ENCODE results near the gene CHIT1. TPM values are rescaled to one million over a fixed set of nuclear protein-coding genes. Genes with fewer than 3 reads are reported as not detected.

Gene CHIT1
- total and polyA plus RNA-seq, 8 donors = 0.05 to 0.18 TPM; not detected in 6

- WGBS, 5 donors = 84 to 92% (median 90%) methylated on average over 7 to 9 of the region's 9 CpGs
- Histone ChIP-seq H3K27me3 (peaks cover 0 to 24% (median 0%) of the 10 kb centered on the region in 3 donors), H3K4me1 (peaks cover 0 to 18% (median 2%) of the 10 kb centered on the region in 4 donors), H3K36me3 (no peaks in the 10 kb centered on the region), H3K9me3 (no peaks in the 10 kb centered on the region), H3K27ac (no peak overlapping the region), H3K4me3 (no peak overlapping the region)
- TF ChIP-seq CTCF (IDR thresholded peaks at IDR 0.05) (no peak), POLR2A (IDR thresholded peaks at IDR 0.05) (no peak), EP300 (IDR thresholded peaks at IDR 0.05) (no peak), POLR2AphosphoS5 (IDR thresholded peaks at IDR 0.05) (no peak)
- DNase-seq = no peak
- intact Hi-C loops (cut with DNase I; ENCODE audit: low total_unique reads) = no loop called here
These were observed 53.0 kb downstream of the CHIT1 start for GRCh38 chr1:203176273-203177035.

GRCh38 chr1:203175827-203176241 is 53.6 kb downstream of the CHIT1 start:
- H3K36me3 ChIP-seq = no peaks in the 10 kb centered on the region
- no peak overlapping the region for H3K4me3 ChIP-seq
- H3K9me3 ChIP-seq = no peaks in the 10 kb centered on the region
- intact Hi-C loops (cut with DNase I; ENCODE audit: low total_unique reads) = no loop called here
- no peak for TF ChIP-seq POLR2A (IDR thresholded peaks at IDR 0.05)
- no peak for TF ChIP-seq EP300 (IDR thresholded peaks at IDR 0.05)
- TF ChIP-seq CTCF (IDR thresholded peaks at IDR 0.05) = no peak
- no peak for TF ChIP-seq POLR2AphosphoS5 (IDR thresholded peaks at IDR 0.05)
- 62 to 87% (median 77%) methylated on average over 7 to 9 of the region's 9 CpGs for WGBS, 5 donors
- no peak overlapping the region for H3K27ac ChIP-seq
- peaks cover 0 to 18% (median 2%) of the 10 kb centered on the region in 4 donors for H3K4me1 ChIP-seq
- no peak for DNase-seq
- peaks cover 0 to 24% (median 0%) of the 10 kb centered on the region in 3 donors for H3K27me3 ChIP-seq

- Histone ChIP-seq H3K9me3 (no peaks in the 10 kb centered on the region), H3K27ac (no peak within 1 kb of the TSS), H3K4me3 (no peak within 1 kb of the TSS), H3K36me3 (no peaks in the 10 kb centered on the region), H3K27me3 (peaks cover 0 to 24% (median 0%) of the 10 kb centered on the region in 3 donors), H3K4me1 (peaks cover 0 to 18% (median 2%) of the 10 kb centered on the region in 4 donors)
- WGBS, 5 donors = 75 to 83% (median 76%) methylated on average over 4 to 5 of the region's 5 CpGs; no CpG with 5 or more reads in 1 of the 5 donors
- no peak for TF ChIP-seq EP300 (IDR thresholded peaks at IDR 0.05)
- no peak for TF ChIP-seq CTCF (IDR thresholded peaks at IDR 0.05)
- TF ChIP-seq POLR2A (IDR thresholded peaks at IDR 0.05) = no peak
- TF ChIP-seq POLR2AphosphoS5 (IDR thresholded peaks at IDR 0.05) = no peak
- intact Hi-C loops (cut with DNase I; ENCODE audit: low total_unique reads) = no loop called here
- no peak for DNase-seq
These were observed 54.1 kb downstream of the CHIT1 start, which contains the start of gene MYBPH for GRCh38 chr1:203175237-203175826. MYBPH (minus strand) TSS chr1:203175826; CDS start chr1:203175755, 71 bp downstream.

- 91 to 93% (median 92%) methylated on average over 3 to 12 of the region's 12 CpGs for WGBS, 5 donors
- no peak for TF ChIP-seq POLR2A (IDR thresholded peaks at IDR 0.05)
- TF ChIP-seq EP300 (IDR thresholded peaks at IDR 0.05) = no peak
- no peak for TF ChIP-seq CTCF (IDR thresholded peaks at IDR 0.05)
- TF ChIP-seq POLR2AphosphoS5 (IDR thresholded peaks at IDR 0.05) = no peak
- no peak overlapping the region for H3K4me3 ChIP-seq
- no peaks in the 10 kb centered on the region for H3K36me3 ChIP-seq
- intact Hi-C loops (cut with DNase I; ENCODE audit: low total_unique reads) = no loop called here
- H3K27ac ChIP-seq = no peak overlapping the region
- no peak for DNase-seq
- peaks cover 0 to 24% (median 0%) of the 10 kb centered on the region in 3 donors for H3K27me3 ChIP-seq
- H3K9me3 ChIP-seq = no peaks in the 10 kb centered on the region
- H3K4me1 ChIP-seq = peaks cover 0 to 18% (median 2%) of the 10 kb centered on the region in 4 donors
These were observed 55.0 kb downstream of the CHIT1 start for GRCh38 chr1:203174324-203174985.
